Breast epithelium (tissue), 3 donors: Measurements from ENCODE around the gene ARV1.
"Not testable (repeated sequence)": the region's sequence is repeated elsewhere in the genome, so short reads cannot be mapped to it uniquely, and the experiment has no call there.

Experiments
- POLR2AphosphoS5 ChIP-seq, 3 donors: sonication (generic); formaldehyde crosslinking; IDR thresholded peaks; one replicate each; pipeline ENCODE4 v1.6.1; 2017; ENCODE audit warnings: antibody characterized with exemption in 3 of 3
- TF ChIP-seq, protein P1 (sequence below), 3 donors: fragments of 450-650 bp; IDR thresholded peaks; one replicate each; pipeline ENCODE4 v1.5.1; 2016 to 2017; ENCODE audit warnings: antibody characterized with exemption in 3 of 3, mild to moderate bottlenecking in 3 of 3, moderate library complexity in 3 of 3

DNA sequence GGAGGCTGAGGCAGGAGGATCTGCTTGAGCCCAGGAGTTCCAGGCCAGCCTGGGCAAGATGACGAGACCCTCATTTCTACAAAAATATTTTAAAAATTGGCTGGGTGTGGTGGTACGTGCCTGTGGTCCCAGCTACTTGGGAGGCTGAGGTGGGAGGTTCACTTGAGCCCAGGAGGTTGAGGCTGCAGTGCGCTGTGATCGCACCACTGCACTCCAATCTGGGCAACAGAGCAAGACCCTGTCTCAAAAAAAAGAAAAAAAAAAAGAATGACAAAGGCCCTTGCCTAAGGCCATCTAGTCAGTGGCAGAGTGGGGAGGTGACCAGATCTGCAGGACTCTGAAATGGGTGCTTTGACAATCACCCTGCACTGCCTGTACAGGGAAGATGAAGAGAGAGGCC is 50.4 kb downstream of the ARV1 start:
- TF ChIP-seq, protein P1, sequence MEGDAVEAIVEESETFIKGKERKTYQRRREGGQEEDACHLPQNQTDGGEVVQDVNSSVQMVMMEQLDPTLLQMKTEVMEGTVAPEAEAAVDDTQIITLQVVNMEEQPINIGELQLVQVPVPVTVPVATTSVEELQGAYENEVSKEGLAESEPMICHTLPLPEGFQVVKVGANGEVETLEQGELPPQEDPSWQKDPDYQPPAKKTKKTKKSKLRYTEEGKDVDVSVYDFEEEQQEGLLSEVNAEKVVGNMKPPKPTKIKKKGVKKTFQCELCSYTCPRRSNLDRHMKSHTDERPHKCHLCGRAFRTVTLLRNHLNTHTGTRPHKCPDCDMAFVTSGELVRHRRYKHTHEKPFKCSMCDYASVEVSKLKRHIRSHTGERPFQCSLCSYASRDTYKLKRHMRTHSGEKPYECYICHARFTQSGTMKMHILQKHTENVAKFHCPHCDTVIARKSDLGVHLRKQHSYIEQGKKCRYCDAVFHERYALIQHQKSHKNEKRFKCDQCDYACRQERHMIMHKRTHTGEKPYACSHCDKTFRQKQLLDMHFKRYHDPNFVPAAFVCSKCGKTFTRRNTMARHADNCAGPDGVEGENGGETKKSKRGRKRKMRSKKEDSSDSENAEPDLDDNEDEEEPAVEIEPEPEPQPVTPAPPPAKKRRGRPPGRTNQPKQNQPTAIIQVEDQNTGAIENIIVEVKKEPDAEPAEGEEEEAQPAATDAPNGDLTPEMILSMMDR (IDR thresholded peaks at IDR 0.05), result not testable (repeated sequence)
- TF ChIP-seq POLR2AphosphoS5 (IDR thresholded peaks at IDR 0.05), result not testable (repeated sequence)
